NOMO-1 (cell line): Measurements from ENCODE around the gene ZC4H2.
"Not testable (repeated sequence)": the region's sequence is repeated elsewhere in the genome, so short reads cannot be mapped to it uniquely, and the experiment has no call there.

Source experiments
- DNase-seq, 2 experiments: peaks; one replicate each; lab custom pipeline; 2025; ENCODE audit not compliant: unreplicated experiment in 2 of 2; lab: John Stamatoyannopoulos, UW

The ZC4H2 gene, protein sequence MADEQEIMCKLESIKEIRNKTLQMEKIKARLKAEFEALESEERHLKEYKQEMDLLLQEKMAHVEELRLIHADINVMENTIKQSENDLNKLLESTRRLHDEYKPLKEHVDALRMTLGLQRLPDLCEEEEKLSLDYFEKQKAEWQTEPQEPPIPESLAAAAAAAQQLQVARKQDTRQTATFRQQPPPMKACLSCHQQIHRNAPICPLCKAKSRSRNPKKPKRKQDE

DNA sequence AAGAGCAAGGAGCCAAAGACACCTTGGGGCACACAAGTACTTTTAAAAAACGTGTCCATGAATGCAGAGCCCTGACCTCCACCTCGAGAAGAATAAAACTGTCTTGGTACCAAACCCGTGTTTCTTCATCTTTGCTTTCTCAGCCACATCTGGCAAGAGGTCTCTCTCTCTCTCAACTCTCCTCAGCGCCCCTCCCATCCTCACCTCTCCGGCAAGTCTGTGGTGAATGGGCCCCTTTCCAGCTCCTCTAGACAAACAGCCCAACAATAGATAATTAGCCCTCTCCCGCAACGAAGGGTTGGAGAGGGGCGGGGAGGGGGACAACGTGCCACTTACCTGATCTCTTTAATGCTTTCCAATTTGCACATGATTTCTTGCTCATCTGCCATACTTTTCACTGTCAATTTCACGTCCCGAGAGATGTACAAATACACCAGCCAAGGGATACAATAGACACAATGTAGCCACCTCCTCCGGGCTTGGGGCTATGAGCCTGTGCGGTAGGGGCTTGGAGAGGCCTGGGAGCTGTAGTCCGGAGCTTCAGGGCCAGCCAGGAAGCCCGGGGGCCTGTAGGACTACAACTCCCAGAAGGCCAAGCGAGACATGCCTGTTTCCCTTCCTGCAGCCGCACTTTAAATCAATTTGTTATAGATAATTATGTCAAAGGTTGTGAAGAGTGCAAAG lies at the start of gene ZC4H2:
TSS of gene ZC4H2 (minus strand) at position 462 of the 684 bp plus-strand sequence. CDS start at position 389, 73 bp downstream.
- DNase-seq, result no peak

DNA sequence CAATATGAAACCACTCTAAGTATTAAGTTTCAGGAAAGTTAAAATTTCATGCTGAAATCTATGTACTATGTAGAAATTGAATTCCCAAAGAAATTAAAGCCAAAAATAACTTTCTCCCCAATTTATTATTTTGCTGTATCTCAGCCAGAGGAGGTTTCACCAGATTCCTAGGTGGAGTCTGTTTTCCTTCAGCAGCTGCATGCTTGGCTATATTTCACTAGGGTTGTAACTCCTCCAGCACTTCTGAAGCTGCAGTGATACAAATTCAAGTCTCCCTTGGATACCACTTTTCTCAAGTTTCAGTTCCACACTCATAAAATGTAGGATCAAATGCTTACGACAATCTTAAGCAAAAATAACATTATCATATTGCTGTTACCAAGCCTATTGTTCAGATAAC lies 41.2 kb upstream of the ZC4H2 start:
- DNase-seq, result no peak

DNA sequence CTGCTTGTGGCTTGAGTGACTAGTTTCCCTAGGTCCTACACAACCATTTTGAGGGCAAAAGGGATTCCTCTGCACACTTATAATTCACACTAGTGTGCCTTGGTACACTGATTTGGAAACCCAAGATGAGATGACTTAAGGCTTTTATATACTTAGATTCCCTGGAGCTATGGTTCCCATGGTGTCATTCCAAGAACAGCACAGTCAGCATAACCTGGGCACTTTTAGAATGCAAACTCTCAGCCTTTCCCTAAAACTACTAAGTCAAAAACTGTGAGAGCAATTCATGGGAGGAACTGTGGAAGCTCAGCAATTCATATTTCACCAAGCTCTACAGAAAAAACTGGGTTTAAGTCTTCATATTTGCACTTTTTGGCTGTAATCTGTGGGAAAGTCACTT lies 38.0 kb upstream of the ZC4H2 start:
- DNase-seq, result no peak

DNA sequence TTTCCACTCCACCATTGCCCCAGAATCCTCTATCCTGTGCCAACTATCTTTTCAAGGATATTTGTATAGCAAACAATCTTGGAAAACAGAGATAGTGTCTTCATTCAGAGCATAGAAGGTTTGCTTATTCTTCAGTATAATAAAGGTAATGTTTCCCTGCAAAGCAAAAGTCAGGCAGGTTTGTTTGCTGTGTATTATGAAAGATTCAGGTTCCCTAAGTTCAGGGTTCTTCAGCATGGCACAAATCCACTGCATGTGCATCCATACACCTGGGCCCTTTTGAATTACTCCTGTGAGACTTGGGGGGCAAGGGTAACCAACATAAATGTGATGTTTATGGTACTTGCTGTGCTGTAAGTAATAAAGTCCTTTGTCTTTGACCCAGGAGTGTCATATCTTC lies 33.2 kb upstream of the ZC4H2 start:
- no peak for DNase-seq

DNA sequence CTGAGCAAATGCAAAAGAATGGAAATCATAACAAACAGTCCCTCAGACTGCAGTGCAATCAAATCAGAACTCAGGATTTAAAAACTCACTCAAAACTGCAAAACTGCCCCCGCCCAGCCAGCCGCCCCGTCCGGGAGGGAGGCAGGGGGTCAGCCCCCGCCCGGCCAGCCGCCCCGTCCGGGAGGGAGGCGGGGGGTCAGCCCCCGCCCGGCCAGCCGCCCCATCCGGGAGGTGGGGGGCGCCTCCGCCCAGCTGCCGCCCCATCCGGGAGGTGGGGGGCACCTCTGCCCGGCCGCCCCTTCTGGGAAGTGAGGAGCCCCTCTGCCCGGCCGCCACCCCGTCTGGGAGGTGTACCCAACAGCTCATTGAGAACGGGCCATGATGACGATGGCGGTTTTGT lies 26.0 kb upstream of the ZC4H2 start:
- not testable (repeated sequence) for DNase-seq

DNA sequence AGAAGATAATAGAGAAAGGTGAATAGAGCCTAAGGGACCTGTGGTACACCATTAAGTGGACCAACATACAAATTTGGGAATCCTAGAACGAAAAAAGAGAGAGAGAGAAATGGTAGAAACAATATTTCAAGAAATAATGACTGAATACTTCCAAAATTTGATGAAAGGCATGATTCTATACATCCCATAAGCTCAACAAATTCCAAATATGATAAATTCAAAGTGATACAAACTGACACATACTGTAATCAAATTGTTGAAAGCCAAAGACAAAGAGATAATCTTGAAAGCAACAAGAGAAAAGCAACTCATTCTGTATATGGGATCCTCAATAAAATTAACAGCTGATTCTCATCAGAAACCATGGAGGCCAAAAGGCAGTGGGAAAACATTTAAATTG lies 20.6 kb upstream of the ZC4H2 start:
- no peak for DNase-seq

DNA sequence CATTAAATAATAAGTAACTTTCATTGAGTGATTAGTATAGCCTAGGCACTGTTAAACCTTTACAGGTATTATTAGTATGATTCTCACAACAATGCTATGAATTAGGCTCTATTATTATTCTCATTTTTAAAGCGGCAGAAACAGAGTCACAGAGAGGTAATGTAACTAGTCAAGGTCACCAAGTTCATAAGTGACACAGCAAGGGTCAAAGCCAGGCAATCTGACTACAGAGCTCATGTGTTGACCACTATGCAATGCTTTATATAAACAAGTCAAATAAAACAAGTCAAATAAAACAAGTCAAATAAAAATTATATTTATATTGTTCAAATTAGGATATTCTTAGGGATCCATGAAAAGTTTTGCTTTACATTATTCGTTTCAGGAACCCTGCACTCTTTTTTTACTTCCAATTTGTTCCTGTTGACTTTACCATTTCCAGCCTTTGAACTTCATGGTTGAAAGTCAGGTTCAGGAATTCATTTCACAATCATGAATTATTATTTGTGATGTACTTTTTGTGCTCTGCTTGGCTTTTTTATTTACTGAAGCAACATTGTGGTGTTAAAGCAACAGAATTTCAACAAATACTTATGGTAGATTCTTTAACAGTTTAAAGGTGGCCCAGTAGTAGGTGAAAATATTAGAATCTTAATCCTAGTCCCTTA lies 18.0 kb upstream of the ZC4H2 start:
- DNase-seq, result no peak

DNA sequence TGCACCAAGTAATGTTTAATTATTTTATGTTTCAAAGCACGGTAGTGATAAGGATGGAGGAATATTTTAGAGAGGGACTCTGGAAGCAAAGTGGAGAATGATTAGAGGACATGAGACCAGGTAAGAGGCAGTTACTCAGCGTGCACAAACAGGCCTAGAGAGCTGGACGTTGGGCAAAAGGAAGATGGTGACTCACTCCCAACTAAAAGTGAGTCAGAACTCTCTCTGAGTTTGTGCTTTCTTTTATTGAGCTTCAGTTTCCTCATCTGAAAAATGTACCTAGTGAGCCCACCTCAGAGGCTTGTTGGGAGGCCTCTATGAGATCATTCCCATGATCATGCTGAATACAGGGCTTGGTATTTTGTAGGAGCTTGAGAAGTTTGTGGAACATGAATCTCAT lies 1.6 kb upstream of the ZC4H2 start:
- no peak for DNase-seq

DNA sequence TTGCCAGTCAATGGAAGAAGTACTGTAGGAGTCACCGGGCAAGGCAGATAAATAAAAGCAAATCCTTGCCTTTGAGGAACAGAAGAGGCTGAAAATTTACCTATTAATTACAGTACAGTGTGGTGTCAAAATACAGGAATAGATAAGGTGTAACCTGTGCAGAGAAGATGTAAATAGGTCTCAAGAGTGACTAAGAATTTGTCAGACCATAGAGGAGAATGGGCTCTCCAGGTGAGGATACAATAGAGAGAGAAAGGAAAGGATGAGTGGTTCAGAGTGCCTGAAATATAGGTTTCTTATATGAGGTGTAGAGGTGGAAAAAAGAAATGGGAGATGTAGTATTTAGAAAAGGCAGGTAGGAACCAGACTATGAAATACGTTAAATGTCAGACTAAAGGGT lies 801 bp upstream of the ZC4H2 start:
- DNase-seq, result no peak

DNA sequence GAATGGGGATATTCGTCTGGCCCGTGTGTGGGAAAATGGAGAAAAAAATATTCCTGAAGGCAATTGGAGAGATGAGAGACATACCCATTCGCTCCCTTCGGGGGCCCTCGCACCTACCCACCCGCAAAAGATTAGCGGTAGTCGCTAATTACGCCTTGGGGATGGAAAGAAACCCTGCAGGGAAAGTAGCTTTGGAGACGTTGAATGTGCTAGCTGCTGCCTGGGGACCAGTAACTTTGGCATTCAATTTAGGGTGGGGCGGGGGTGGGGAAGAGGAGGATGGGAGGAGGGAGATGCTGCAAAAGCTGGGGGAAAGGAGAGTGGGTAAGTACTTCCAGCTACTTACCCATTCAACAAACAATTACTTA lies 407 bp upstream of the ZC4H2 start:
- no peak for DNase-seq

DNA sequence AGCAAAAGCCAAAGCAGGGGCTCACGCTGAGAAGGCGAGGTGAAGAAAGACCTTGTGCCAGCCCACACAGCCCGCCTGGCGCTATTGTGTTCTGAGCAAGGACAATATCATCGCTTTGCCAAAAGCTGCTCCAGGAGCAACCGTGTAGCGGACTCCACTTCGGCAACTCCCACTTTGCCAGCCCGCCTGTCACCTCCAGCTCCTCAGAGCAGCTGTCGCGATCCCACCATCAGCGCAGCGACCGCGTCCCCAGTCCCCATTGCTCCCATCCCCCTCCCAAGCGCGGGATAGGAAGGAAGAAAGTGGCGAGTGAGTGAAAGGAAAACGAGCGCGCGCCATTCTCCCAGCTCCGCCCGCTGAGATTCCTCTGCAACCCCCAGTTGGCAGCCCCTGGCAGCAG lies 759 bp downstream of the ZC4H2 start:
- DNase-seq, result no peak

DNA sequence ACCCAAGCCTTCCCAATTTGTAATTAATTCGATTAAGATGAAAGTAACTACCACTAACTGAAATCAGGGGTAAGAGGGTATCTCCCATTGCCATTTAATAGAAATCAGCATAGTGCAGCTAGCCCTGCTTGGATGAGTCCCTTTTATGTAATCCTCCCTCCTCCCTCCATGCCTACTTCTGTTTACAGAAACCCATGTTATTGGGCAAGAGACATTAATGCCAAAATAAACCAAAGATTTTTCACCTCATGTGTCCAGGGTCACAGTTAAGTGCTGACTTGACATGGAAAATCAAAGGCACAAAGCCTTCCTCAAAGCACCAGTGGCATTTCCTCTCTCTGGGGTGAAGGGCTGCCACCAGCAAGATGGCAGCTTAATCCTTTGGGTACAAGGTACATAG lies 50.8 kb downstream of the ZC4H2 start:
- no peak for DNase-seq

DNA sequence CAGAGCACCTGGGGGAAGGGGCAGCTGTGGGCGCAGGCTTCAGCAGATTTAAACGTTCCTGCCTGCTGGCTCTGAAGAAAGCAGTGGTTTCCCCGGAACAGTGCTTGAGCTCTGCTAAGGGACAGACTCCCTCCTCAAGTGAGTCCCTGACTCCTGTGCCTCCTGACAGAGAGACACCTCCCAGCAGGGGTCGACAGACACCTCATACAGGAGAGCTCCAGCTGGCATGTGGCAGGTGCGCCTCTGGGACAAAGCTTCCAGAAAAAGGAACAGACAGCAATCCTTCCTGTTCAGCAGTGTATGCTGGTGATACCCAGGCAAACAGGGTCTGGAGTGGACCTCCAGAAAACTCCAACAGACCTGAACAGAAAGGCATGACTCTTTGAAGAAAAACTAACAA lies 68.1 kb downstream of the ZC4H2 start:
- DNase-seq, result no peak

DNA sequence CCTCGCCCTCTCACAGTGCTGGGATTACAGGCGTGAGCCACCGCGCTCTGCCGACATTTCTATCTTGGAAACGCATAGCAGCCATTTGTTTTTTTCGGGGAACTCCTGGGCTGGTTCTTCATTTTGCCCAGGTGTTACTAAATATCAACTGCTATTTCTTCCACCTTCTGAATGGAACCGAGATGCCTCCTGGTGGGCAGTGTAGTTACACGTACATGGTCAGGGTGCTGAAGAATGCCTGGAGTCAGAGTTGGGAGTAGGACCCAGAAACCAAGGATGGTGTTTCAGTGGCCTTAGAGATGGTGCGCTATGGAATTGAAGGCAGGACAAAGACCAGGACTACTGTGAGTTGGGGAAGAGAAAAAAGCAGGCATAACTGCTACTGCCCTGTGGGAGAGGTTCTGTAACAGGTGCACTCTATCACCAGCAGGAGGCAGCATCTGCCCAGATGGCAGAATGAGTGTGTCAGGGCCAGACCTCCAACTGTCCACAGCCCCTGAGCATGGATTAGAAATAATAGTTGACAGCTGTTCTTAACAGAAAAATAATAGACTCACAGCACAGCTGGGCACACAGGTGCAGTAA lies 81.7 kb downstream of the ZC4H2 start:
- DNase-seq, result peak in 1 of 2 experiments; percentile 8

DNA sequence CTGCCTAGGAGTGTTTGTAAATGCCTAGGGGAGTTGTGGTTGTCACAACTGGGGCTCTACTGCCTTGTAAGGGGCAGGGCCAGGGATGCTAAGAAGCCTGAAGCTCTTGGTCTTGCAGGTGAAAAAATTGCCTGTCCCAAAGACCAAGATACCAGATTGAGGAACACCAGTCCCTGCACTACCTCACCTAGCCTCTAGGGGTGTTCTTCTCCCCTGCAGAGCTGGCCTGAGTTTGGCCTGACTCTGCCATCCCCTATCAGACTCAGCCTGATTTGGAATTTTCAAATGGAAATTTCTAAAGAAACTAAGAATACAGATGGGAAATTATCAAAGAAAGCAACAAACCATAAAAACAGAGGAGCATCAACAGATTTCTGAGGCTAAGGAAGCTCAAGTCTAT lies 90.4 kb downstream of the ZC4H2 start:
- no peak for DNase-seq

DNA sequence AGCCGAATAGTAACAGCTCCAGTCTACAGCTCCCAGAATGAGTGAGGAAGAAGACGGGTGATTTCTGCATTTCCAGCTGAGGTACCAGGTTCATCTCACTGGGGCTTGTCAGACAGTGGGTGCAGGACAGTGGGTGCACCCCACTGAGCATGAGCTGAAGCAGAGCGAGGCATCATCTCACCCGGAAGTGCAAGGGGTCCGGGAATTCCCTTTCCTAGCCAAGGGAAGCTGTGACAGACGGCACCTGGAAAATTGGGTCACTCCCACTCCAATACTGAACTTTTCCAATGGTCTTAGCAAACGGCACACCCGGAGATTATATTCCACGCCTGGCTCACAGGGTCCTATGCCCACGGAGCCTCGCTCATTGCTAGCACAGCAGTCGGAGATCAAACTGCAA lies 97.5 kb downstream of the ZC4H2 start:
- DNase-seq, result not testable (repeated sequence)

DNA sequence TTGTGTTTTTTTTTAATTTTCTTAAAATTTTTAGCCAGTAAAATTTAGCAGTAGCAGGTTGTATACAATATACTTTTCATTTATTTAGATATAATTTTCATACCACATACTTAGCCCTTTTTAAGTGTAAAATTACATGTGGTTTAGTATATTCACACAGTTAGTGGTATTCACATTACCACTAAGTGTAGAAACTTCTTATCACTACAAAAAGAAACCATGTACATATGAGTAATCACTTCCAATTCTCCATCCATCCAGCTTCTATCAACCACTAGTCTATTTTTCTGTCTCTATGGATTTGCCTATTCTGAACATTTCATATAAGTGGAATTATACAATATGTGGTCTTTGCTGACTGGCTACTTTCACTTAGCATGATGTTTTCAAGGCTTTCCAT lies 109.0 kb downstream of the ZC4H2 start:
- no peak for DNase-seq
